Measurements from ENCODE around the gene KCTD17. TPM values are rescaled to one million over a fixed set of nuclear protein-coding genes. Genes with fewer than 3 reads are reported as not detected.

The KCTD17 gene
- total RNA-seq, 1 experiment from 2014 or later = 39.1 TPM

GRCh38 chr22:37007651-37008050 lies 43.9 kb upstream of the KCTD17 start:
- Histone ChIP-seq H3K9me3 (ENCODE audit: low read depth, low read length, poor library complexity, severe bottlenecking) (no peaks in the 10 kb centered on the region), H3K4me3 (ENCODE audit: low read depth, low read length, poor library complexity, severe bottlenecking) (no peak overlapping the region), H3K27me3 (replicated peaks; ENCODE audit: insufficient read depth, low read depth, low read length, poor library complexity) (peaks cover 12% of the 10 kb centered on the region), H3K4me1 (ENCODE audit: insufficient read depth, low read length, poor library complexity, severe bottlenecking) (no peaks in the 10 kb centered on the region), H3K36me3 (ENCODE audit: insufficient read depth, low read length, poor library complexity, severe bottlenecking) (no peaks in the 10 kb centered on the region), H3K27ac (ENCODE audit: low read depth, low read length, poor library complexity, severe bottlenecking) (no peak overlapping the region)
- TF ChIP-seq EZH2 (IDR thresholded peaks at IDR 0.05; ENCODE audit: borderline replicate concordance, low read depth, low read length, poor library complexity, severe bottlenecking) = no peak
- TF ChIP-seq, protein P1, sequence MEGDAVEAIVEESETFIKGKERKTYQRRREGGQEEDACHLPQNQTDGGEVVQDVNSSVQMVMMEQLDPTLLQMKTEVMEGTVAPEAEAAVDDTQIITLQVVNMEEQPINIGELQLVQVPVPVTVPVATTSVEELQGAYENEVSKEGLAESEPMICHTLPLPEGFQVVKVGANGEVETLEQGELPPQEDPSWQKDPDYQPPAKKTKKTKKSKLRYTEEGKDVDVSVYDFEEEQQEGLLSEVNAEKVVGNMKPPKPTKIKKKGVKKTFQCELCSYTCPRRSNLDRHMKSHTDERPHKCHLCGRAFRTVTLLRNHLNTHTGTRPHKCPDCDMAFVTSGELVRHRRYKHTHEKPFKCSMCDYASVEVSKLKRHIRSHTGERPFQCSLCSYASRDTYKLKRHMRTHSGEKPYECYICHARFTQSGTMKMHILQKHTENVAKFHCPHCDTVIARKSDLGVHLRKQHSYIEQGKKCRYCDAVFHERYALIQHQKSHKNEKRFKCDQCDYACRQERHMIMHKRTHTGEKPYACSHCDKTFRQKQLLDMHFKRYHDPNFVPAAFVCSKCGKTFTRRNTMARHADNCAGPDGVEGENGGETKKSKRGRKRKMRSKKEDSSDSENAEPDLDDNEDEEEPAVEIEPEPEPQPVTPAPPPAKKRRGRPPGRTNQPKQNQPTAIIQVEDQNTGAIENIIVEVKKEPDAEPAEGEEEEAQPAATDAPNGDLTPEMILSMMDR (conservative IDR thresholded peaks at IDR 0.05; ENCODE audit: low read depth, low read length) = no peak
- BruUV-seq (replicated peaks) = no TSS peak
- no peak for DNase-seq (ENCODE audit: low spot score)
- CTCF ChIA-PET = no interaction called here
- POLR2A ChIA-PET (ENCODE audit: low non-redundant PET) = no interaction called here
- intact Hi-C loops (cut with micrococcal nuclease; ENCODE audit: unreplicated experiment) = no loop called here

DNA sequence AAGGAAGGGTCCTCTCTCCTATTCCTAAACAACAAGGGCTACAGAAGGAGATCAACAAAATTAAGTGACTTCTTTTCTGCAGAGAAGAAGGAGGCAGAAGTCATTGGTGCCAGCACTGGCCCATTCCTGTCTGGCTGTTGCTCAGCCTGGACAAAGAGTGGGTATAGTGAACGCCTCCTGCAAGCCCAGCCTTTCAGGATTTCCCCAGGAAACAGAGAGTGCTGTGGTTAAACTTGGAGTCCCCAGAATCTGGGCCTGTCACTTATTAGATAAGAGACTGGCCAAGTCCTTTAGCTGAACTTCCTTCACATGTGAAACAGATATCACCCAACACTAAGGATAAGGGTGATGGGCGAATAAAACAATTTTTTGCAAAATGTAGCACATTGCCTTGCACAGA lies 43.2 kb upstream of the KCTD17 start:
- no peak overlapping the region for H3K27ac ChIP-seq (ENCODE audit: low read depth, low read length, poor library complexity, severe bottlenecking)
- no peaks in the 10 kb centered on the region for H3K4me1 ChIP-seq (ENCODE audit: insufficient read depth, low read length, poor library complexity, severe bottlenecking)
- H3K4me3 ChIP-seq (ENCODE audit: low read depth, low read length, poor library complexity, severe bottlenecking) = no peak overlapping the region
- TF ChIP-seq EZH2 (IDR thresholded peaks at IDR 0.05; ENCODE audit: borderline replicate concordance, low read depth, low read length, poor library complexity, severe bottlenecking) = no peak
- TF ChIP-seq, protein P1 (conservative IDR thresholded peaks at IDR 0.05; ENCODE audit: low read depth, low read length) = no peak
- no peaks in the 10 kb centered on the region for H3K9me3 ChIP-seq (ENCODE audit: low read depth, low read length, poor library complexity, severe bottlenecking)
- peaks cover 12% of the 10 kb centered on the region for H3K27me3 ChIP-seq (replicated peaks; ENCODE audit: insufficient read depth, low read depth, low read length, poor library complexity)
- CTCF ChIA-PET = no interaction called here
- DNase-seq (ENCODE audit: low spot score) = no peak
- intact Hi-C loops (cut with micrococcal nuclease; ENCODE audit: unreplicated experiment) = no loop called here
- POLR2A ChIA-PET (ENCODE audit: low non-redundant PET) = no interaction called here
- BruUV-seq (replicated peaks) = no TSS peak
- no peaks in the 10 kb centered on the region for H3K36me3 ChIP-seq (ENCODE audit: insufficient read depth, low read length, poor library complexity, severe bottlenecking)

GRCh38 chr22:37009490-37009889 lies 42.1 kb upstream of the KCTD17 start:
- CTCF ChIA-PET = no interaction called here
- DNase-seq (ENCODE audit: low spot score) = no peak
- TF ChIP-seq EZH2 (IDR thresholded peaks at IDR 0.05; ENCODE audit: borderline replicate concordance, low read depth, low read length, poor library complexity, severe bottlenecking) = no peak
- TF ChIP-seq, protein P1 (conservative IDR thresholded peaks at IDR 0.05; ENCODE audit: low read depth, low read length) = no peak
- POLR2A ChIA-PET (ENCODE audit: low non-redundant PET) = no interaction called here
- BruUV-seq (replicated peaks) = no TSS peak
- H3K4me1 ChIP-seq (ENCODE audit: insufficient read depth, low read length, poor library complexity, severe bottlenecking) = no peaks in the 10 kb centered on the region
- intact Hi-C loops (cut with micrococcal nuclease; ENCODE audit: unreplicated experiment) = no loop called here
- H3K27ac ChIP-seq (ENCODE audit: low read depth, low read length, poor library complexity, severe bottlenecking) = no peak overlapping the region
- no peaks in the 10 kb centered on the region for H3K9me3 ChIP-seq (ENCODE audit: low read depth, low read length, poor library complexity, severe bottlenecking)
- H3K4me3 ChIP-seq (ENCODE audit: low read depth, low read length, poor library complexity, severe bottlenecking) = no peak overlapping the region
- H3K27me3 ChIP-seq (replicated peaks; ENCODE audit: insufficient read depth, low read depth, low read length, poor library complexity) = peaks cover 12% of the 10 kb centered on the region
- no peaks in the 10 kb centered on the region for H3K36me3 ChIP-seq (ENCODE audit: insufficient read depth, low read length, poor library complexity, severe bottlenecking)

Data from A673 (cell line).